Ovary (tissue), 3 donors: ENCODE measurements around the gene SND1.

ENCODE experiments used
- EP300 ChIP-seq: sonication (generic); formaldehyde crosslinking; IDR thresholded peaks from one replicate; pipeline ENCODE4 v1.6.1; 2017; ENCODE audit warnings: antibody characterized with exemption
- POLR2A ChIP-seq: fragments of 450-650 bp; IDR thresholded peaks from one replicate; pipeline ENCODE4 v1.6.1; 2017; ENCODE audit warnings: antibody characterized with exemption, mild to moderate bottlenecking, moderate library complexity
- TF ChIP-seq, protein P1 (sequence below), 3 donors: fragments of 450-650 bp in 2 of 3; fragments of 200-600 bp in 1 of 3; IDR thresholded peaks; one replicate each; pipeline versions ENCODE4 v1.5.1 to v1.8.0; 2016 to 2022; ENCODE audit warnings: antibody characterized with exemption in 3 of 3, mild to moderate bottlenecking in 1 of 3
- donor health status: DM: no; HTN: no; CAD: no.

DNA sequence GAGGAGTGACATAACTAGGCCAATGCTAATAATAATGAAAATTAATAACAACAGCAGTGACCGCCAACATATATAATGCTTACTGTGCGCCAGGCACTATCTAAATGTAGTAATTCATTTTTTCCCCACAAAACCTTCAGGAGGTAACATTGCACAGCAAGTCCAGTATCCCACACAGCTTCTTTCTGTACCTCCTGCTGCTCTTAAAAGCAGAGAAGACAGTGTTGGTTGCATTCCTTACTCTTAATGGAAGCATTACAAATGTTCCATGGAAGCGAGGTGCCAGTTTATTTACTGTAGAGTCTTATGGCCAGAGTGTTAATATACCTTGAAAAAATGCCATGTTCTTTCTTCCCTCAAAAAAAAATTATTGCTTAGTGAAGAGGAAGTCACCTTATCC lies 211.1 kb downstream of the SND1 start:
- TF ChIP-seq, protein P1, sequence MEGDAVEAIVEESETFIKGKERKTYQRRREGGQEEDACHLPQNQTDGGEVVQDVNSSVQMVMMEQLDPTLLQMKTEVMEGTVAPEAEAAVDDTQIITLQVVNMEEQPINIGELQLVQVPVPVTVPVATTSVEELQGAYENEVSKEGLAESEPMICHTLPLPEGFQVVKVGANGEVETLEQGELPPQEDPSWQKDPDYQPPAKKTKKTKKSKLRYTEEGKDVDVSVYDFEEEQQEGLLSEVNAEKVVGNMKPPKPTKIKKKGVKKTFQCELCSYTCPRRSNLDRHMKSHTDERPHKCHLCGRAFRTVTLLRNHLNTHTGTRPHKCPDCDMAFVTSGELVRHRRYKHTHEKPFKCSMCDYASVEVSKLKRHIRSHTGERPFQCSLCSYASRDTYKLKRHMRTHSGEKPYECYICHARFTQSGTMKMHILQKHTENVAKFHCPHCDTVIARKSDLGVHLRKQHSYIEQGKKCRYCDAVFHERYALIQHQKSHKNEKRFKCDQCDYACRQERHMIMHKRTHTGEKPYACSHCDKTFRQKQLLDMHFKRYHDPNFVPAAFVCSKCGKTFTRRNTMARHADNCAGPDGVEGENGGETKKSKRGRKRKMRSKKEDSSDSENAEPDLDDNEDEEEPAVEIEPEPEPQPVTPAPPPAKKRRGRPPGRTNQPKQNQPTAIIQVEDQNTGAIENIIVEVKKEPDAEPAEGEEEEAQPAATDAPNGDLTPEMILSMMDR (IDR thresholded peaks at IDR 0.05): no peak
- TF ChIP-seq POLR2A: no peak
- no peak for TF ChIP-seq EP300
